GM20431 (cell line): ENCODE data around the gene PARD3B.

Source experiments
- in situ Hi-C: fragments of 300-500 bp; cut with MseI, MboI; formaldehyde crosslinking; loops from one replicate; pipeline ENCODE4 v1.15.0; 2020; ENCODE audit warnings: low sequenced_read_pairs; ENCODE audit not compliant: unreplicated experiment

PARD3B gene

DNA sequence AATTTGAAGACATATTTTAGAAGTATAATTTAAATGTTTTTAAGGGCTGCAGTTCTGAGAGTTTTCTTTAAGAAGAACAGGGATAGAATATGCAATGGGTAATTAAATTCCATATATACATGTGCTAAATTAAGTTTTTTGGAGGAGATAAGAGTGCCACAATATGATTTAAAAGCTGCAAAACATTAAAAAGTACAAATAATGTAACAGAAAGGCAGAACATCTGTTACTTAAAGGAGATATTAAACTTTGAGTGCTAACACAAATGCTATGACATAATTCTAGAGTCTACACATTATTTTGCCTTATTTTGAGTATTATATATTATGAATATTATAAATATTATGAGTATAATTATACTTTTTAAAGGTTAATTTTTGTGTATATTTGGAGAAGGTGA is 102.4 kb downstream of the PARD3B start:
- in situ Hi-C loops = no loop called here

DNA sequence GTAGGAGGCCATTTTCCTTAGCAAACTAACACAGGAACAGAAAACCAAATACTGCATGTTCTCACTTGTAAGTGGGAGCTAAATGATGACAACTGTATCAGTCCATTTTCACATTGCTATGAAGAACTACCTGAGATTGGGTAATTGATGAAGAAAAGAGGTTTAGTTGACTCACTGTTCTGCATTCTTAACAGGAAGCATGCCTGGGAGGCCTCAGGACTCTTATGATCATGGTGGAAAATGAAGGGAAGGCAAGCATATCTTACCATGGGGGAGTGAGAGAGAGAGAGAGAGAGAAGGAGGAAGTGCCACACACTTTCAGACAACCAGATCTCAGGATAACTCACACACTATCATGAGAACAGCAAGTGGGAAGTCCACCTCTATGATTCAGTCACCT is 105.3 kb downstream of the PARD3B start:
- in situ Hi-C loops = no loop called here

DNA sequence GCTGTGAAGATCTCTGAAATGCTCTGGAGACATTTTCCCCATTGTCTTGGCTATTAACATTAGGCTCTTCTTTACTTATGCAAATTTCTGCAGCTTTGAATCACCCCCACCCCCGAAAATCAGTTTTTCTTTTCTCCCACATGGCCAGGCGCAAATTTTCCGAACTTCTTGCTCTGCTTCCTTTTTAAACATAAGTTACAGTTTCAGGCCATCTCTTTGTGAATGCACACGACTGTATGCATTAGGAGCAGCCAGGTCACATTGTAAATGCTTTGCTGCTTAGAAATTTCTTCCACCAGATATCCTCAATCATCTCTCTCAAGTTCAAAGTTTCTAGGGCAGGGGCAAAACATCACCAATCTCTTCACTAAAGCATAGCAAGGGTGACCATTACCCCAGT is 106.8 kb downstream of the PARD3B start:
- in situ Hi-C loops = no loop called here

DNA sequence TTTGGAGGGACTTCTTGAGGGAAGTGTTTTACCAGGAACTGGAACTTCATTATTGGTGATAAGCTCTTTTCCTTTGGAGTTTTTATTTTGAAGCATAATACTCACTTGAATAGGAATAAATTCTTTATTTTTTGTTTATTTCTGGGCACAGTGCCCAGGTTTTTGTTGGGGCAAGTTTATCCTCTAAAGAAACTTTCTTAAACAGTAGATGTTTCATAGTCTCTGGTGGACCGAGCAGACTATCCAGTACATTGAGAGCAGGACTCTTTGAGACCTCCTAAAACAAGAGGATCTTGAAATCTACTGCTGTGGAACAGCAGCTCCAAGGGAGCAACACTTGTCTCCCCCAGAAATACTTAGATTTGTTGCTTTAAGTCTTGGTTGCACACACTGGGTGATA is 109.4 kb downstream of the PARD3B start:
- in situ Hi-C loops = no loop called here

DNA sequence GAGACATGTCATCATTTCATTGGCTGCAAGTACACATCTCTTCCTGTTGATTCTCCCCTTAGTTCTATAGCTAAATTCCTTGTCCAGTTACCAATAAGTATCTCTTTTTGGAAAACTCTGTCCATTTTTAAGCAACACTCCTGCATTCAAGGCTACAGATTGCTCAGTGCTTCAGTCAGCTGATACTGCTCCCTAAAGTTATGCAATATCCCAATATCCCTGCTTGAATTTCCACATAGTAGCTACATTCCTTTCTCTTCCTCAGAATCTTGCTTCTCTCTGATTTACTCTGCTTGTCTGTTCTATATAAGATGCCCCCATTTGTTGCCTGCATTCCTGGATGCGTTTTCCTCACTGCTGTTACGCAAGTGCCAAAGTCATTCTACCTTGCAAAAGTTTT is 109.8 kb downstream of the PARD3B start:
- in situ Hi-C loops = no loop called here

DNA sequence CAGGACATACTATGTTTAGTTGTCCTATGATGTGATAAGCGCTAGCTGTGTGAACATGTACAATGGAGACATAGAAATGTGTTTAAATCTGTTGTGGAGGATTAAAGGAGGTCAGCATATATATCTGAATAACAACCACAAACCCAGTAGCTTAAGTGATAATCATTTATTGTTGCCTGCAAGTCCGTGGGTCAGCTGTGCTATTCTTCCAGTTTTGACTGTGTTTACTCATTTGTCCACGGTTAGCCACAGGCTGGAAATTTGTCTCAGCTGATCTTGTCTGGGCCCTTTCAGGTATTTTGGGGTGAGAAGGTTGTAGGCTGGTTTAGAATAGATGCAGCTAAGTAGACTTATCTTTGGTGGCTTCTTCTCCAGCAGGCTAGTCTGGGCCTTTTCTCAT is 110.4 kb downstream of the PARD3B start:
- in situ Hi-C loops = no loop called here

DNA sequence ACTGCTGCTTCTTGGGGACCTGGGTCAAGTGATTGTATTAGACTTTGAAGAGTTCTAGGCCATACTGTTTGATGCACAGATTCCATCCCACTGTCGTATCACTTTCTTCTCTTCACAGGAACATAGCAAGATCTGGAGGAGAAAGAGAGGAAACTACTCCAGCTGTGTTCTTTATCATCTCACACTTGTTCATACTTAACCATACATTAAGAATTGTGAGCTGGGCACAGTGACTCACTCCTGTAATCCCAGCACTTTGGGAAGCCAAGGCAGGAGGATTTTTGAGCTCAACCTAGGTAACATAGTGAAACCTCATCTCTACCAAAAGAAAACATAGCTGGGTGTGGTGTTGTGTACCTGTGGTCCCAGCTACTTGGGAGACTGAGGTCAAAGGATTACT is 111.7 kb downstream of the PARD3B start:
- in situ Hi-C loops = no loop called here

DNA sequence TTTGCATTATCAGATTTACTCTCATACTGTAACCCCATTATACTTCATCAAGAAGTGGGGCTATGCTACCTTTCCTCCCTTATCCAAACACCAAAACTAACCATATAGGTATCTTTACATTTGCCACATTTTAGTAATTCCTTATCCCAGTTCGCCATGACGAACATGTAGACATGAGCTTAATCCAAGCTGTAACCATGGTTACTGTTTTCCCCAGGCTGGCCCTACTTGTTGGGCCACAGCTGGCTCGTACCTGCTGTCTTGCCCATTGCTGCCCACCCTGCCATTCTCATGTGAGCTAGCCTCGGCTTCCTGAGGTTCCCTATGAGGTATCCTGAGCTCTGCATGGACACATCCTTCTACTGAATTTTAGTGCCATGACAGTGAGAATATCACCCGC is 117.7 kb downstream of the PARD3B start:
- in situ Hi-C loops = no loop called here

DNA sequence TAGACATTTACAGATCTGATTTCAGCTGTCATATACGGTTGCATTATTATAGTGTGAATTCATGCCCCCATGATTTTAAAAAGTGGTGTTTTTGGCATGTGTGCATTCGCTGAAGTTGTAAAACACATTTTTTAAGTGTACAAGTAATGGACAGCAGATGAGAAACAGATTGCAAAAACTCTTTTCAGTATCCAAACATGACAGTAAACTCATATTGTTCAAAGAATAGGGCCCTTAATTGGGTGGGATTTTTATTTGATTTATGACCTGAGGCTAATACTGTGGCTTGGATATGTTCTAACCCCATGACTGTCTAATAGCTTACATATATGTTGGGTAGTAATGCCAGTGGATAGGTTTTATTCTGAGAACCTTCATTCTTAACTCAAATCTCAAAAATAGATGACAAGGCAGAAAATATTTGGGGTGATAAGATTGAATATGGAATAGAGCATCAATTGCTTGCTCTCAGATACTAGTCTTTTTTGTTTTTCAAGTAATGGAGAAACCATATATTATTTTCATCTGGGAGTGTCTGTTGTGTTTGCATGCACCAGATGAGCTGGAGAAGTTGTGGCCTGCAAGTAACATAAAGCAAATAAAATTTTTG is 118.6 kb downstream of the PARD3B start:
- in situ Hi-C loops = no loop called here

DNA sequence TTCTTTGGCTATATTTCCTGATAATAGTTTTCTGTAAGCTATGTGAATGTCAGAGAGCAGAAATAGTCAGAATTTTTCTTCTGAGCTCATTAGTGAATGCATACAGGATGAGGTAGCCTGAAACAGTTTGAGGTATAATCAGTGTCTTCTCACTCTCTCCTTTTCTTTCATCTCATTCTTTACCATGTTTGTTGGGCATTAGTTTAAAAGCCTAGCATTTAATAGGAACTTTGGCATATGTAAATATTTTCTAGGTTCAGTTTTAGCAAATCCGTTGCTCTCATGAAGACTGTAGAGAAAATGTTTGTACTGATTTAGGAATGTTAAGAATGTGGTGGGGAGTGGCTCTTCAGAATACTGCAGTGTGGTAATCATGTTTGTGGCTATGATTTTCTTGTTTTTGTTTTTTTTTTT is 119.4 kb downstream of the PARD3B start:
- in situ Hi-C loops = no loop called here

DNA sequence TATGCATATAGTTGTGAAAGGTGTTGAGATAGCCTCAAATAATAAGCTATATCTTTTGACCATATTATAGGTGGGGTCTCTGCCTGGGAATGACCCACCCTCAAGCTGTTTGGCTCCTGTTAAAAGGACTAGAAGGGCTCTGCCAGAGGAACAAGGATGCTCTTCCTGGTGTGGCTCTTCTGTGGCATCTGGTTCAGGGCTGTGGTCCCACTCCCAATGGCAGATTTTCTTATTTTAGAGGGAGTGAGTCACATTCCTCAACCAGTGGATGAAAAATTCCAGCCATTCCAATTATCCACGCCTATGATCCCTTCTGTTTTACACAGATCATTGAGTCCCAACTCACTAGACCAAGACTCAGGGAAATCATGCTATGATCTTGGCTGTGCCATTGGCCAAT is 119.9 kb downstream of the PARD3B start:
- in situ Hi-C loops = no loop called here

DNA sequence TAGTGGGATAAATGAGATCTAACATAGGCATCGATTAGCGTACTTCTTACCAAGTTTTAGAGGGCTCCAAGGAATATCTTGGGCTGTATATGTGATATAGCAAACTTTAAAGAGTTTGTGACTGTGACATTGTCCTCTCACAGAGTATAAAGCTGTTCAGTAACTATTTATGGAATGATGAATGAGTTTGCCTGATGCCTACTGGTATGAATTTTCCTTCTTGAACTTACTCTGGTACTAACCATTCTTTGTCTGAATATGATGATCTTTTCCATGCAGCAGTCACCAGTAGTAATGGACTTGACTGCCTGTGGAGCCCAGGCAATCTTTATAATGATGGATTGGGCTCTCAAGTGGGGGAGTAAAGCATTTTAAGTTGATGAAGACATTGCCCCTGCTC is 120.5 kb downstream of the PARD3B start:
- in situ Hi-C loops = no loop called here

DNA sequence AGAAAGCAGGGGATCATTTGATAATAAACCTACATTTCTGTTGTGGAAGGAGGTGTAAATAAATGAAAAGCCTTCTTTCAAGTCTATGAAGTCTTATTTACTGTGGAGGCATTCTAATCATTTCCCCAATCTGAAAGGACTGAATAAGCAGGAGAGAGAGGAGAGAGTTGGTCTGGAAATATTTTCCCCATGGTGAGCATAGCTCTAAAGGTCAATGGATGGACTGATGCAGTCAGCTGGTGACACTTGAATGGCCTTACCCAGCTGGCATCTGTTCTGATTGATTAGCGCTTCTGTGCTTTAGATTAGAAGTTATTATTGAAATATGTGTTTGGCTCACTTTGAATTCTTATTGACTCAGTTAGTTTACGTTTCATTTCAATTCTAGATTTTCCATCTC is 122.7 kb downstream of the PARD3B start:
- in situ Hi-C loops = no loop called here

DNA sequence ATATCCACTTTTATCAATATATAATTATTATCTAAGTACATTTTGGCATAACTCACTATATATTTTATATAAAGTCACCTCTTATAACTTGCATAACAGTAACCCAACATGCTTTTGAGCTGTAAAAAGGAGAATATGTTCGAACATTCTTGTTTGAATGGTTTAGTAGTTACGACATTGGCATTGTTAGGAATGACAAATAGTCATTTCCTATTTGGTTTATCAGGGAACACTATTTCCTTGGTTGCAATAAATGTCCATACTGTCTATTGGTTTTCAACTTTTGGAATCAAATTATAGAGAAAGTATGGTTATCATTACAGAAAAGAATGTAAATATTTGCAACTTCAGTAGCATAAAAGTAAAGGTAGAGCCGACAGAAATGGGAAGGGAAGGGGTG is 124.1 kb downstream of the PARD3B start:
- in situ Hi-C loops = no loop called here

DNA sequence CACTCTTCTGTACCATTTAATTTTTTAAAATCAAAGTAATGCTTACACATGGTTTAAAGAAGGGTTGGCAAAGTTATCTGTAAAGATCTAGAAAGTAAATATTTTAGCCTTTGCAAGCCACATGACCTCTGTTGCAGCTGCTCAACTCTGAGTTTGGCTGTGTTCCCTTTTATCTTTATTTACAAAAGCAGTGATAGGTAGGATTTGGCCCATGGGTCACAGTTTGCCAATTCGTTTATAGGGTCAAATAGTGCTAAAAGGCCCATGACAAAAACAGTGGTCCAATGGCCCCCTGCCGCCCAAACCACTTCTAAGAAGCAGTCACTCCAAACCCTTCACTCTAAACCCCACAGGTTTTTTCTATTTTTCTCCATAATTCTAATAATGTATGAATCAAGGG is 124.8 kb downstream of the PARD3B start:
- in situ Hi-C loops = no loop called here

DNA sequence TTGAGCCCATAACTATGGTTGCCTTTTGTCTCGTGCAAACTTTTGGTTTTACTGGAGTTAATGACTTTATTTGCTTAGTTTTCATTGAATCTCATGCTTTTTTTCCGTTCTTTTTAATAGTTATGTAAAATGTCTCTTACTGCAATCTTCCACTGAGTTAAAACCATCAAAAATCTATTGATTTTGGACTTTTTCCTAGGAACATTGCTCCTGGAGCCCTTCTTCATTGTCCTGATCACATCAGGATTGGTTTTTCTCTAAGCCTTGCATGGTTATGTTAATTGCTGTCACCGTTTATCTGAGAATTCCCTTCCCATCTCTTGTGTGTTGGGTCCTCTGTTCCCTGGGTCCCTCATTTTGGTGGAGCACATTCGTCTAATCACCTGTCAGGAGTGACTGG is 125.5 kb downstream of the PARD3B start:
- in situ Hi-C loops = no loop called here

DNA sequence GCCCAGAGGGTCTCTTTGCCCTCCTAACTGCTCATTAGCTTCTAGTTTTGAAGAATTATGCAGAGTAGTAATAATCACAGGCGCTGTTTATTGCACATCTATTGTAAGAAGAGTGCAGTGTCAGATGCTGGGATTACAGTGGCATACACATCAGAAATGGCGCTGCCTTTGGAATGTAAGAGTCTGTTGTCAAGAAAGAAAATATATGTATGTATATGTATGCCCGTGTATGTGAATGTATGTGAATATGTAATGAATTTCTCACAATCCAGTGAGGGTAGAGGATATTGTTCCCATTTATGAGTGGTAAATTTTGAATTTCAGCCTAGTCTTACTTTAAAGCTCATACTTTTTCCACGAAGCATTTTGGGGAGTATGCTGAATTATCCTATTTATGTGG is 127.5 kb downstream of the PARD3B start:
- in situ Hi-C loops = no loop called here

DNA sequence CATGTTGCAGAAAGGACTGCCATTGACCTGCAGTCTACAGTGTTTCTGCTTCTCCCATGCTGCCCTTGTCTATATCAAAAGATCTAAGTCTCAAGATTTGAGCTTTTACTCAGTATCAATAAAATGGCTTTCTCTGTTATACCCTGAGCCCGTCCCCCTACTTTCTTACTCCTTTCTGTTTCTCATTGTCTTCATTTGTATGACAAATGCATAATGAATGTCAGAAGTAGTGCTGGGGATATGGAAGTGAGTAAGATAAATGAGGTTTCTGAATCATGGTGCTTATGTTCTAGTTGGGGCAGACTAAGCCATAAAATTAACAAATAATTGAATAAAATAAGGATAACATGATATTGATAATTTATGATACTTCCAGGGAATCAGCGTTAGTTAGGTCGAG is 128.6 kb downstream of the PARD3B start:
- in situ Hi-C loops = no loop called here

DNA sequence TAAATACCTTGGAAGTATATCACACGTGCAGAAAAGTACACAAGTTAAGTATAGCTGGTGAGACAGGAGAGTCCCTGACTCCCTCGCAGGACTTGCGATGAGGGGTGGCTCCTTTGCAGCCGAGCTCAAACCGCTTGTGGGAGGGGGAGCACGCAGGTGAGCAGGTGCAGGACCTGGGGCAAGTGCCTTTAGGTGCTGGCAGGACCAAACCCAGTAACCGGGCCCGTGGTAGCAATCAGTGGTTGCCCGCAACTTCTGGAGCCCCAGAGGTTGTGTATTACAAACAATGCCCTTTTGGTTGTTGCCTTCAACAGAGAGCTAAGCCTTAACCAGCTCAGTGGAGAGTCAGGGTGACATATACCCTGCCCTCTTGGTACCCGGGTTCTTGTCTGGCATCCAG is 132.8 kb downstream of the PARD3B start:
- in situ Hi-C loops = no loop called here

DNA sequence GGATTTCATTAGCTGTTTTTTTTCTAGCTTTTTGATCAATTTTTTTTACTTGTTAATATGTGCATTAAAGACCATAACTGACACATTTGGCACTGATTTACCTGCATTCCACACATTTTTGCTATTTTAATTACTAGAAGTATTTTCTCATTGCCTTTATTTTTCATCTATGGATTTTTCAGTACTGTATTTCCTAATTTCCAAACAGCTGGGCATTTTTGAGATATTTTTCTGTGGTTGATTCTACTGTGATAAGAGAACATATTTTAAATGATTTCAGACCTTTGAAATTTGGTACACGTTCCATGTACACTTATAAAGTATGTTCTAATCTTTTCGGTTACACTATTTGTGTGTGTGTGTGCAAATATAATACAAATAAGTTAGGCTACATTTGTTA is 135.3 kb downstream of the PARD3B start:
- in situ Hi-C loops = no loop called here

DNA sequence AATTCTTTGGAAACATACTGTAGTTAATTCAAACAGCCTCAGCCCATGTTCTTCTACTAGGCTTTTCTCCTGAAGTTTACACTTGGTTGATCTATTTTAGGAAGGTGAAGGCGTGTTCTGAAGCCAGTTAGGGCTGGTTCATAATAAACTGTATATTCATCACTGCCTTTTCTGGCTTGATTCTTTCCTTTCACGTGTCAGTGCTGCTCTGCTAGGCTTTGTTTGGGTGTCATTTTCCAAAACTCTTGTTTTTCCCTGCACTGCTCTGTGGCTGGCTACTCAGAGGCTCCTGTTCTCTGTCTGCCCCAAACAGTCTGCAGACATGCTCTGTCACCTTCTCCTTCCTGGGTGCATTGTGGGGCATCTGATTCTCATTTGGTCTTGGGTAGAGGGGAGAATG is 136.1 kb downstream of the PARD3B start:
- in situ Hi-C loops = no loop called here

DNA sequence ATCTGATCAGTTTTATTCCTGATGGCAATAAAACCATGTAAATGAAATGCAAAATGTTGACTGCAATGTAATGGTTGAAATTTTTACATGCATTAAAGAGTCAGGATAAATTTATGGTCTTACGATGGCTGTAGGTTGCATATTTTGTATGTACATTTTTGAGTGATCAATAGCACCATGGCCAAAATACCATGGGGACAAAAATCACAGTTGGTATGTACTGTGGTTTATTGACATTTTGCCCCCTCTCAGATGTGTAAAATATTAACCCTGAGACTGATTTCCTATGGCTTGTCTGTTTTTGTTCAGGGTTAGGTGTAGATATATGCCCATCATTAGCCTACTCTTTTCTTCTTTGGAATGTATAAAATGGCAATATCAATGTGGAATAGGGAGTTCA is 138.1 kb downstream of the PARD3B start:
- in situ Hi-C loops = no loop called here

DNA sequence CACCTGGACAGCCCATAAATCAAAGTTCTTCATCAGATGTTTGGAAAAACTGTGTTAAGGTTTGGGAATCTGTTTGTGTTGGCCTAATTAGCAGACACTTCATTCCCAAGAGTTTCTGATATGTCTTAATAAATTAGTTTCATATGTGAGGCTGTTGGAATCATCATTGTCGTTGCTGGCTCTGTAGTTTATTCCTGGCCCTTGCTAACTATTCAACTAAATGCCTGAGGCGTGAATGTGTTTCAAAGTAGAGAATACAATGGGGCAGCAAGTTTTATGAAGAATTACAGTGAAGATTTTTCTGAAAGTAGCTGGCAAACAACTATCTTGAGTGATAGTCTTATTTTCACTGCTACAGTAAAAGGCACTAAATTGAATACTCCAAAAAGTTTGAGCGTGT is 141.1 kb downstream of the PARD3B start:
- in situ Hi-C loops = no loop called here
